ACC112 (cell line): ENCODE results near the gene C1orf159.

Experiments
- H2AFZ ChIP-seq: fragments of 200-600 bp; sonication (generic); one replicate; pipeline ENCODE4 v1.6.0; 2017; ENCODE audit warnings: antibody characterized with exemption, low read length; ENCODE audit not compliant: unreplicated experiment
- H3K27ac ChIP-seq: fragments of 200-600 bp; sonication (generic); 2 replicates; pipeline ENCODE4 v1.5.1; 2014; ENCODE audit warnings: low read depth, mild to moderate bottlenecking, antibody characterized with exemption, low read length, moderate library complexity
- H3K27me3 ChIP-seq: fragments of 200-600 bp; sonication (generic); 2 replicates; pipeline ENCODE4 v1.6.1; 2014; ENCODE audit warnings: mild to moderate bottlenecking, antibody characterized with exemption, low read length, moderate library complexity, mixed read lengths; ENCODE audit not compliant: insufficient read depth
- H3K36me3 ChIP-seq: fragments of 200-600 bp; sonication (generic); 2 replicates; pipeline ENCODE4 v1.6.1; 2016; ENCODE audit warnings: mild to moderate bottlenecking, antibody characterized with exemption, low read length, moderate library complexity, mixed read lengths; ENCODE audit not compliant: insufficient read depth
- H3K4me1 ChIP-seq: fragments of 200-600 bp; sonication (generic); one replicate; pipeline ENCODE4 v1.6.1; 2016; ENCODE audit warnings: low read length, mixed read lengths; ENCODE audit not compliant: insufficient read depth, unreplicated experiment, control insufficient read depth
- H3K4me3 ChIP-seq: fragments of 200-600 bp; sonication (generic); 2 replicates; pipeline ENCODE4 v1.5.1; 2014; ENCODE audit warnings: mild to moderate bottlenecking, low read depth, low read length
- H3K79me2 ChIP-seq: fragments of 200-600 bp; sonication (generic); one replicate; pipeline ENCODE4 v1.6.0; 2016; ENCODE audit warnings: low read length; ENCODE audit not compliant: control insufficient read depth, unreplicated experiment, insufficient read depth

C1orf159 gene

GRCh38 chr1:1130206-1131120 is 14.6 kb upstream of the C1orf159 start:
- Histone ChIP-seq H3K4me3 (no peak overlapping the region), H3K36me3 (no peaks in the 10 kb centered on the region), H3K27ac (no peak overlapping the region), H2AFZ (no peak overlapping the region), H3K27me3 (no peaks in the 10 kb centered on the region), H3K79me2 (no peaks in the 10 kb centered on the region), H3K4me1 (no peaks in the 10 kb centered on the region)

- H3K27ac ChIP-seq, result no peak overlapping the region
- H3K79me2 ChIP-seq, result no peaks in the 10 kb centered on the region
- no peaks in the 10 kb centered on the region for H3K27me3 ChIP-seq
- no peak overlapping the region for H3K4me3 ChIP-seq
- H3K36me3 ChIP-seq, result no peaks in the 10 kb centered on the region
- no peaks in the 10 kb centered on the region for H3K4me1 ChIP-seq
- H2AFZ ChIP-seq, result no peak overlapping the region
Observed at GRCh38 chr1:1129381-1129821, 13.5 kb upstream of the C1orf159 start.

- Histone ChIP-seq H2AFZ (no peak overlapping the region), H3K36me3 (no peaks in the 10 kb centered on the region)
Observed at GRCh38 chr1:1128454-1129139, 12.7 kb upstream of the C1orf159 start.

GRCh38 chr1:1127551-1128451 is 11.9 kb upstream of the C1orf159 start:
- Histone ChIP-seq H2AFZ (no peak overlapping the region), H3K4me3 (no peak overlapping the region), H3K79me2 (no peaks in the 10 kb centered on the region), H3K4me1 (no peaks in the 10 kb centered on the region), H3K27me3 (0 out of 2 replicates have a peak, but pooled peaks cover 1% of the 10 kb centered on the region), H3K27ac (no peak overlapping the region), H3K36me3 (no peaks in the 10 kb centered on the region)

More at GRCh38 chr1:1128454-1129139, 12.7 kb upstream of the C1orf159 start:
- H3K4me3 ChIP-seq, result no peak overlapping the region
- H3K27me3 ChIP-seq, result no peaks in the 10 kb centered on the region
- H3K27ac ChIP-seq, result no peak overlapping the region
- no peaks in the 10 kb centered on the region for H3K79me2 ChIP-seq
- no peaks in the 10 kb centered on the region for H3K4me1 ChIP-seq

- peaks cover 5% of the 10 kb centered on the region; the same call in 1 of the 2 replicates for H3K27me3 ChIP-seq
- no peaks in the 10 kb centered on the region for H3K79me2 ChIP-seq
- H2AFZ ChIP-seq, result no peak overlapping the region
- H3K4me3 ChIP-seq, result no peak overlapping the region
- H3K4me1 ChIP-seq, result peaks cover 3% of the 10 kb centered on the region
- H3K36me3 ChIP-seq, result no peaks in the 10 kb centered on the region
- no peak overlapping the region for H3K27ac ChIP-seq
Observed at GRCh38 chr1:1125945-1126344, 10.1 kb upstream of the C1orf159 start.

- Histone ChIP-seq H3K4me1 (peaks cover 3% of the 10 kb centered on the region), H3K36me3 (no peaks in the 10 kb centered on the region), H3K27ac (no peak overlapping the region), H3K27me3 (peaks cover 5% of the 10 kb centered on the region; the same call in 1 of the 2 replicates), H2AFZ (no peak overlapping the region), H3K79me2 (no peaks in the 10 kb centered on the region), H3K4me3 (no peak overlapping the region)
Observed at GRCh38 chr1:1124786-1125642, 9.1 kb upstream of the C1orf159 start.

- Histone ChIP-seq H3K27me3 (peaks cover 5% of the 10 kb centered on the region), H3K4me1 (peaks cover 3% of the 10 kb centered on the region), H3K79me2 (no peaks in the 10 kb centered on the region), H3K4me3 (no peak overlapping the region), H3K27ac (no peak overlapping the region), H3K36me3 (no peaks in the 10 kb centered on the region), H2AFZ (no peak overlapping the region)
Observed at GRCh38 chr1:1124508-1124785, 8.6 kb upstream of the C1orf159 start.

GRCh38 chr1:1123581-1124507 is 8.0 kb upstream of the C1orf159 start:
- no peaks in the 10 kb centered on the region for H3K36me3 ChIP-seq

GRCh38 chr1:1122981-1123480 is 7.1 kb upstream of the C1orf159 start:
- H3K27me3 ChIP-seq, result peaks cover 17% of the 10 kb centered on the region
- H3K36me3 ChIP-seq, result no peaks in the 10 kb centered on the region
- no peak overlapping the region for H3K4me3 ChIP-seq
- no peak overlapping the region for H2AFZ ChIP-seq
- H3K27ac ChIP-seq, result no peak overlapping the region
- H3K4me1 ChIP-seq, result peaks cover 3% of the 10 kb centered on the region
- no peaks in the 10 kb centered on the region for H3K79me2 ChIP-seq

More at GRCh38 chr1:1123581-1124507, 8.0 kb upstream of the C1orf159 start:
- H3K79me2 ChIP-seq, result no peaks in the 10 kb centered on the region
- H3K27ac ChIP-seq, result no peak overlapping the region
- no peak overlapping the region for H2AFZ ChIP-seq
- peaks cover 3% of the 10 kb centered on the region for H3K4me1 ChIP-seq
- H3K4me3 ChIP-seq, result no peak overlapping the region
- peaks cover 10% of the 10 kb centered on the region for H3K27me3 ChIP-seq
